ENCODE measurements around the gene DAPP1.

Gene DAPP1

DNA sequence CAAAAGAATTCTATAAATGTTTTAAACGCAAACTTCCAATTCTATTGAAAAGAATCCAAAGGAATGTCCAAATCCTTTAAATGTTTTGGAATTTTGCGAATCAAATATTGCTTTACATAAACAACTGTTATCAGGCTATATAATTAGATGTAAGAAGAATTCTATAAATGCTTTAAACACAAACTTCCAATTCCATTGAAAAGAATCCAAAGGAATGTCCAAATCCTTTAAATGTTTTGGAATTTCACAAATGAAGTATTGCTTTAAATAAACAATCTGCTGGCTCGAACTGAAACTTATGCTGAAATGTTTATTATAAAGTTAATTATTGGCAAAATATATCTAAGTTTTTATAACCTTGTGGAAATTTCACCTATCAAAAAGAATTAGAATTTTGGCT is 16.1 kb downstream of the DAPP1 start:
- Histone ChIP-seq H3F3A (ENCODE audit: low read depth) (no peaks in the 10 kb centered on the region), H3K36me3 (ENCODE audit: insufficient read depth, low read length) (no peaks in the 10 kb centered on the region), H3K4me3 (ENCODE audit: low read length, poor library complexity, severe bottlenecking) (no peak overlapping the region), H3K4me2 (ENCODE audit: low read depth, low read length, poor library complexity, severe bottlenecking) (no peak overlapping the region), H3K27me3 (ENCODE audit: insufficient read depth, low read length, poor library complexity, severe bottlenecking) (no peaks in the 10 kb centered on the region), H4K20me1 (ENCODE audit: insufficient read depth, low read length, poor library complexity, severe bottlenecking) (no peaks in the 10 kb centered on the region), H3K4me1 (ENCODE audit: insufficient read depth, low read length, poor library complexity, severe bottlenecking) (no peaks in the 10 kb centered on the region), H3K9me3 (ENCODE audit: insufficient read depth, low read depth, low read length) (no peaks in the 10 kb centered on the region), H3K9ac (ENCODE audit: low read depth, low read length, poor library complexity, severe bottlenecking) (no peak overlapping the region), H3K9me2 (replicated peaks; ENCODE audit: low read depth, low read length) (no peaks in the 10 kb centered on the region), H2AFZ (ENCODE audit: low read length) (no peak overlapping the region), H3K79me2 (ENCODE audit: insufficient read depth, low read length) (no peaks in the 10 kb centered on the region)
- TF ChIP-seq, protein P1, sequence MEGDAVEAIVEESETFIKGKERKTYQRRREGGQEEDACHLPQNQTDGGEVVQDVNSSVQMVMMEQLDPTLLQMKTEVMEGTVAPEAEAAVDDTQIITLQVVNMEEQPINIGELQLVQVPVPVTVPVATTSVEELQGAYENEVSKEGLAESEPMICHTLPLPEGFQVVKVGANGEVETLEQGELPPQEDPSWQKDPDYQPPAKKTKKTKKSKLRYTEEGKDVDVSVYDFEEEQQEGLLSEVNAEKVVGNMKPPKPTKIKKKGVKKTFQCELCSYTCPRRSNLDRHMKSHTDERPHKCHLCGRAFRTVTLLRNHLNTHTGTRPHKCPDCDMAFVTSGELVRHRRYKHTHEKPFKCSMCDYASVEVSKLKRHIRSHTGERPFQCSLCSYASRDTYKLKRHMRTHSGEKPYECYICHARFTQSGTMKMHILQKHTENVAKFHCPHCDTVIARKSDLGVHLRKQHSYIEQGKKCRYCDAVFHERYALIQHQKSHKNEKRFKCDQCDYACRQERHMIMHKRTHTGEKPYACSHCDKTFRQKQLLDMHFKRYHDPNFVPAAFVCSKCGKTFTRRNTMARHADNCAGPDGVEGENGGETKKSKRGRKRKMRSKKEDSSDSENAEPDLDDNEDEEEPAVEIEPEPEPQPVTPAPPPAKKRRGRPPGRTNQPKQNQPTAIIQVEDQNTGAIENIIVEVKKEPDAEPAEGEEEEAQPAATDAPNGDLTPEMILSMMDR (conservative IDR thresholded peaks at IDR 0.05; ENCODE audit: low read length), result no peak
- no peak for TF ChIP-seq EZH2phosphoT487 (IDR thresholded peaks at IDR 0.05; ENCODE audit: borderline replicate concordance)

DNA sequence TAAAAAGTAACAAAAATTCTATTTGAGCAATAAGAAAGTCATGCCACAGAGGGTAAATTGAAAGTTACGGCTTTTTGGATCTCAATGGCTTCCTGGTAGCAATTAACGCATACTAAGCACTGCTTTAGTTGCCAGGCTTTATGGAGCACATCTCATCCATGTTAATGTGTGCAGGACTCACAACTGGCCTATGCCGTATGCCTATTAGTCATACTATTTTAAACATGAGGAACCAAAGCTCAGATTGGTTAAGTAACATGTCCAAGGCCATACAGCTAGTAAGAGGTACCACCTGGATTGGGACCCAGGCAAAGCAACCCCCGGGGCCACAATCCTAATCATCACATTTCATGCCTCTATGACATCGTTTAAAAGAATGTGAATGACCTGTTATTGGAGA is 17.1 kb downstream of the DAPP1 start:
- no peaks in the 10 kb centered on the region for H3K27me3 ChIP-seq (ENCODE audit: insufficient read depth, low read length, poor library complexity, severe bottlenecking)
- H4K20me1 ChIP-seq (ENCODE audit: insufficient read depth, low read length, poor library complexity, severe bottlenecking), result no peaks in the 10 kb centered on the region
- no peak overlapping the region for H3K9ac ChIP-seq (ENCODE audit: low read depth, low read length, poor library complexity, severe bottlenecking)
- no peaks in the 10 kb centered on the region for H3F3A ChIP-seq (ENCODE audit: low read depth)
- TF ChIP-seq, protein P1 (conservative IDR thresholded peaks at IDR 0.05; ENCODE audit: low read length), result no peak
- no peak for TF ChIP-seq EZH2phosphoT487 (IDR thresholded peaks at IDR 0.05; ENCODE audit: borderline replicate concordance)
- H3K9me3 ChIP-seq (ENCODE audit: insufficient read depth, low read depth, low read length), result no peaks in the 10 kb centered on the region
- no peak overlapping the region for H2AFZ ChIP-seq (ENCODE audit: low read length)
- H3K9me2 ChIP-seq (replicated peaks; ENCODE audit: low read depth, low read length), result no peaks in the 10 kb centered on the region
- H3K4me3 ChIP-seq (ENCODE audit: low read length, poor library complexity, severe bottlenecking), result no peak overlapping the region
- H3K4me1 ChIP-seq (ENCODE audit: insufficient read depth, low read length, poor library complexity, severe bottlenecking), result no peaks in the 10 kb centered on the region
- H3K4me2 ChIP-seq (ENCODE audit: low read depth, low read length, poor library complexity, severe bottlenecking), result no peak overlapping the region
- no peaks in the 10 kb centered on the region for H3K36me3 ChIP-seq (ENCODE audit: insufficient read depth, low read length)
- H3K79me2 ChIP-seq (ENCODE audit: insufficient read depth, low read length), result no peaks in the 10 kb centered on the region

DNA sequence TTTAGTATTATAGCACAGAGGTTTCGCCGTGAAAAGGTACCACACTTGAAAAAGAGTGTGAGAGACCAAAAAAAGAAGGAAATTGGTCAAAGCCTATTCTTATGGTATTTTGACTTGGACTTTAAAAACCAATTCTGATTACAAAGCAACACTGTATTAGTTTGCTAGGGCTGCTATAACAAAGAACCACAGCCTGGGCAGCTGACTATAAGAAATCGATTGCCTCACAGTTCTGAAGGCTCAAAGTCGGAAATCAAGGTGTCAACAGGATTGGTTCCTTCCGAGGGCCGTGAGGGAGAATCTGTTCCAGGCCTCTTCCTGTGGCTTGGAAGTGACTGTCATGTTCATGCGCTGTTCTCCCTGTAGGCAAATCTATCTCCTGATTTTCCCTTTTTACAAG is 17.9 kb downstream of the DAPP1 start:
- H3K4me3 ChIP-seq (ENCODE audit: low read length, poor library complexity, severe bottlenecking), result no peak overlapping the region
- no peaks in the 10 kb centered on the region for H3F3A ChIP-seq (ENCODE audit: low read depth)
- H3K9me3 ChIP-seq (ENCODE audit: insufficient read depth, low read depth, low read length), result no peaks in the 10 kb centered on the region
- H3K9ac ChIP-seq (ENCODE audit: low read depth, low read length, poor library complexity, severe bottlenecking), result no peak overlapping the region
- H3K4me1 ChIP-seq (ENCODE audit: insufficient read depth, low read length, poor library complexity, severe bottlenecking), result no peaks in the 10 kb centered on the region
- H2AFZ ChIP-seq (ENCODE audit: low read length), result no peak overlapping the region
- H3K79me2 ChIP-seq (ENCODE audit: insufficient read depth, low read length), result no peaks in the 10 kb centered on the region
- H3K4me2 ChIP-seq (ENCODE audit: low read depth, low read length, poor library complexity, severe bottlenecking), result no peak overlapping the region
- TF ChIP-seq, protein P1 (conservative IDR thresholded peaks at IDR 0.05; ENCODE audit: low read length), result no peak
- TF ChIP-seq EZH2phosphoT487 (IDR thresholded peaks at IDR 0.05; ENCODE audit: borderline replicate concordance), result no peak
- no peaks in the 10 kb centered on the region for H3K36me3 ChIP-seq (ENCODE audit: insufficient read depth, low read length)
- no peaks in the 10 kb centered on the region for H4K20me1 ChIP-seq (ENCODE audit: insufficient read depth, low read length, poor library complexity, severe bottlenecking)
- H3K27me3 ChIP-seq (ENCODE audit: insufficient read depth, low read length, poor library complexity, severe bottlenecking), result no peaks in the 10 kb centered on the region
- no peaks in the 10 kb centered on the region for H3K9me2 ChIP-seq (replicated peaks; ENCODE audit: low read depth, low read length)

All from Loucy (cell line).